Measurements from ENCODE around the gene SGCD. TPM values are rescaled to one million over a fixed set of nuclear protein-coding genes. Genes with fewer than 3 reads are reported as not detected.

Gene SGCD
- total and polyA plus RNA-seq, 2 experiments from 2014 or later = 69.7 to 71.2 TPM

- Histone ChIP-seq H3K36me3 (ENCODE audit: low read depth) (0 out of 2 replicates have a peak, but pooled peaks cover 6% of the 10 kb centered on the region), H3K9me3 (ENCODE audit: low read depth) (no peaks in the 10 kb centered on the region), H4K20me1 (ENCODE audit: insufficient read depth) (no peaks in the 10 kb centered on the region), H3K4me2 (ENCODE audit: unreplicated experiment) (no peak overlapping the region), H3K4me1 (ENCODE audit: insufficient read depth) (peaks cover 4% of the 10 kb centered on the region; the same call in 1 of the 2 replicates), H3K27me3 (replicated peaks; ENCODE audit: insufficient read depth) (no peaks in the 10 kb centered on the region), H2AFZ (no peak overlapping the region), H3K79me2 (ENCODE audit: insufficient read depth) (no peaks in the 10 kb centered on the region), H3F3A (ENCODE audit: insufficient read depth) (no peaks in the 10 kb centered on the region), H3K4me3 (no peak overlapping the region), H3K27ac (no peak overlapping the region), H3K9me2 (ENCODE audit: insufficient read depth) (no peaks in the 10 kb centered on the region), H3K9ac (no peak overlapping the region)
- in situ Hi-C loops (cut with MboI) = no loop called here
- WGBS, 2 experiments (ENCODE audit: low coverage in 1 of 2, low lambda C conversion rate in 2 of 2, missing lambda C conversion rate in 2 of 2) = 76 to 84% methylated on average over 3 of the region's 3 CpGs
- no peak for TF ChIP-seq EZH2 (IDR thresholded peaks at IDR 0.05; ENCODE audit: insufficient read depth, poor library complexity, severe bottlenecking)
- TF ChIP-seq EZH2phosphoT487 (IDR thresholded peaks at IDR 0.05; ENCODE audit: insufficient read depth, low read depth) = no peak
- DNase-seq = no peak
Observed at GRCh38 chr5:156678484-156678883, 351.5 kb downstream of the SGCD start.

GRCh38 chr5:156680831-156681230 lies 353.9 kb downstream of the SGCD start:
- H3K79me2 ChIP-seq (ENCODE audit: insufficient read depth) = no peaks in the 10 kb centered on the region
- no peaks in the 10 kb centered on the region for H3K9me2 ChIP-seq (ENCODE audit: insufficient read depth)
- no peaks in the 10 kb centered on the region for H3K9me3 ChIP-seq (ENCODE audit: low read depth)
- WGBS, 2 experiments (ENCODE audit: low coverage in 1 of 2, low lambda C conversion rate in 2 of 2, missing lambda C conversion rate in 2 of 2) = 41 to 44% methylated on average over 10 of the region's 10 CpGs
- in situ Hi-C loops (cut with MboI) = no loop called here
- no peaks in the 10 kb centered on the region for H4K20me1 ChIP-seq (ENCODE audit: insufficient read depth)
- no peaks in the 10 kb centered on the region for H3K4me1 ChIP-seq (ENCODE audit: insufficient read depth)
- no peak overlapping the region for H3K4me3 ChIP-seq
- H3K9ac ChIP-seq = no peak overlapping the region
- no peaks in the 10 kb centered on the region for H3F3A ChIP-seq (ENCODE audit: insufficient read depth)
- DNase-seq = no peak
- no peak for TF ChIP-seq EZH2 (IDR thresholded peaks at IDR 0.05; ENCODE audit: insufficient read depth, poor library complexity, severe bottlenecking)
- TF ChIP-seq EZH2phosphoT487 (IDR thresholded peaks at IDR 0.05; ENCODE audit: insufficient read depth, low read depth) = no peak
- H3K4me2 ChIP-seq (ENCODE audit: unreplicated experiment) = no peak overlapping the region
- no peaks in the 10 kb centered on the region for H3K27me3 ChIP-seq (replicated peaks; ENCODE audit: insufficient read depth)
- H3K36me3 ChIP-seq (ENCODE audit: low read depth) = no peaks in the 10 kb centered on the region
- no peak overlapping the region for H3K27ac ChIP-seq
- no peak overlapping the region for H2AFZ ChIP-seq

- Histone ChIP-seq H3F3A (ENCODE audit: insufficient read depth) (no peaks in the 10 kb centered on the region), H3K4me3 (no peak overlapping the region), H3K9ac (no peak overlapping the region), H3K79me2 (ENCODE audit: insufficient read depth) (no peaks in the 10 kb centered on the region), H3K27me3 (replicated peaks; ENCODE audit: insufficient read depth) (no peaks in the 10 kb centered on the region), H4K20me1 (ENCODE audit: insufficient read depth) (no peaks in the 10 kb centered on the region), H3K9me3 (ENCODE audit: low read depth) (no peaks in the 10 kb centered on the region), H3K4me2 (ENCODE audit: unreplicated experiment) (no peak overlapping the region), H3K27ac (no peak overlapping the region), H3K4me1 (ENCODE audit: insufficient read depth) (no peaks in the 10 kb centered on the region), H3K36me3 (ENCODE audit: low read depth) (no peaks in the 10 kb centered on the region), H3K9me2 (ENCODE audit: insufficient read depth) (no peaks in the 10 kb centered on the region), H2AFZ (no peak overlapping the region)
- in situ Hi-C loops (cut with MboI) = no loop called here
- DNase-seq = no peak
- TF ChIP-seq EZH2 (IDR thresholded peaks at IDR 0.05; ENCODE audit: insufficient read depth, poor library complexity, severe bottlenecking) = no peak
- no peak for TF ChIP-seq EZH2phosphoT487 (IDR thresholded peaks at IDR 0.05; ENCODE audit: insufficient read depth, low read depth)
- WGBS, 2 experiments (ENCODE audit: low coverage in 1 of 2, low lambda C conversion rate in 2 of 2, missing lambda C conversion rate in 2 of 2) = 29 to 30% methylated on average over 3 of the region's 3 CpGs
Observed at GRCh38 chr5:156681265-156681664, 354.3 kb downstream of the SGCD start.

- WGBS, 2 experiments (ENCODE audit: low coverage in 1 of 2, low lambda C conversion rate in 2 of 2, missing lambda C conversion rate in 2 of 2) = 92 to 95% methylated on average over 2 of the region's 2 CpGs
- H3K9me2 ChIP-seq (ENCODE audit: insufficient read depth) = no peaks in the 10 kb centered on the region
- H3K4me2 ChIP-seq (ENCODE audit: unreplicated experiment) = no peak overlapping the region
- H2AFZ ChIP-seq = no peak overlapping the region
- no peak overlapping the region for H3K9ac ChIP-seq
- H3K36me3 ChIP-seq (ENCODE audit: low read depth) = no peaks in the 10 kb centered on the region
- TF ChIP-seq EZH2 (IDR thresholded peaks at IDR 0.05; ENCODE audit: insufficient read depth, poor library complexity, severe bottlenecking) (no peak), EZH2phosphoT487 (IDR thresholded peaks at IDR 0.05; ENCODE audit: insufficient read depth, low read depth) (no peak)
- no peak overlapping the region for H3K27ac ChIP-seq
- H3K79me2 ChIP-seq (ENCODE audit: insufficient read depth) = no peaks in the 10 kb centered on the region
- H3K27me3 ChIP-seq (replicated peaks; ENCODE audit: insufficient read depth) = no peaks in the 10 kb centered on the region
- H3K9me3 ChIP-seq (ENCODE audit: low read depth) = no peaks in the 10 kb centered on the region
- H3K4me1 ChIP-seq (ENCODE audit: insufficient read depth) = no peaks in the 10 kb centered on the region
- no peaks in the 10 kb centered on the region for H3F3A ChIP-seq (ENCODE audit: insufficient read depth)
- no peak overlapping the region for H3K4me3 ChIP-seq
- in situ Hi-C loops (cut with MboI) = no loop called here
- H4K20me1 ChIP-seq (ENCODE audit: insufficient read depth) = no peaks in the 10 kb centered on the region
- no peak for DNase-seq
Observed at GRCh38 chr5:156682971-156683370, 356.0 kb downstream of the SGCD start.

GRCh38 chr5:156683509-156683908 lies 356.5 kb downstream of the SGCD start:
- TF ChIP-seq EZH2phosphoT487 (IDR thresholded peaks at IDR 0.05; ENCODE audit: insufficient read depth, low read depth) = no peak
- TF ChIP-seq EZH2 (IDR thresholded peaks at IDR 0.05; ENCODE audit: insufficient read depth, poor library complexity, severe bottlenecking) = no peak
- H3K27me3 ChIP-seq (replicated peaks; ENCODE audit: insufficient read depth) = no peaks in the 10 kb centered on the region
- H2AFZ ChIP-seq = no peak overlapping the region
- H3K79me2 ChIP-seq (ENCODE audit: insufficient read depth) = no peaks in the 10 kb centered on the region
- in situ Hi-C loops (cut with MboI) = no loop called here
- H3K27ac ChIP-seq = no peak overlapping the region
- H3K9me3 ChIP-seq (ENCODE audit: low read depth) = no peaks in the 10 kb centered on the region
- WGBS, 2 experiments (ENCODE audit: low coverage in 1 of 2, low lambda C conversion rate in 2 of 2, missing lambda C conversion rate in 2 of 2) = 42 to 59% methylated on average over 1 of the region's 1 CpG
- no peaks in the 10 kb centered on the region for H4K20me1 ChIP-seq (ENCODE audit: insufficient read depth)
- H3F3A ChIP-seq (ENCODE audit: insufficient read depth) = no peaks in the 10 kb centered on the region
- no peak overlapping the region for H3K9ac ChIP-seq
- no peaks in the 10 kb centered on the region for H3K4me1 ChIP-seq (ENCODE audit: insufficient read depth)
- no peak overlapping the region for H3K4me2 ChIP-seq (ENCODE audit: unreplicated experiment)
- no peak overlapping the region for H3K4me3 ChIP-seq
- no peak for DNase-seq
- no peaks in the 10 kb centered on the region for H3K36me3 ChIP-seq (ENCODE audit: low read depth)
- H3K9me2 ChIP-seq (ENCODE audit: insufficient read depth) = no peaks in the 10 kb centered on the region

Data from GM23248 (cell line).